GM21619 (cell line): Measurements from ENCODE around the gene DHFR.
"Not testable (repeated sequence)": the region's sequence is repeated elsewhere in the genome, so short reads cannot be mapped to it uniquely, and the experiment has no call there.

Experiments
- ATAC-seq: cut with Tn5 transposase; IDR thresholded peaks from one replicate; pipeline ENCODE4 v1.9.1; 2021; ENCODE audit not compliant: unreplicated experiment

Gene DHFR

GRCh38 chr5:80654391-80655230, at the start of gene DHFR, which contains the start of gene MSH3:
TSS of gene DHFR (minus strand) at chr5:80654983. CDS start at chr5:80654489, 494 bp downstream.
TSS of gene MSH3 (plus strand) at chr5:80654652. CDS start at chr5:80654728, 76 bp downstream.
- peak; percentile 36 for ATAC-seq

DNA sequence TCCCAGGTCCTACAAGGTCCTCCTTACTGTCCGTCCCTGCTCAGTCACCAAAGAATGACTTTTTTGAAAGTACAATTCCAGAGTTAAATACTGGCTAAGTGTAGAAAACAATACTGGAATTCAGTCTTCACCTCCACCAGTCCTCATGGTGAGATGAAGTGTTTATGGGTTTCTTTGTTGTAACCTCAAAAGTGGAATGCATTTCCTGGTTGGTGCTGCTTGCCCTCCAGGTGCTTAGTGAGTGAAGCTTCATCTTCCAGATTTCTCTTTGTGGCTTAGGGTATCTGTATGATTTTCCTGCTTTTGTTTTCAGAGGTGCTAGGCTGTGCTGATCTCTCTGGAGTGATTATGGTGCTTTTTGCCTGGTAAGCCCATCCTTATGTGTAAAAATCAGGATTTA, 49.4 kb upstream of the DHFR start:
- no peak for ATAC-seq

DNA sequence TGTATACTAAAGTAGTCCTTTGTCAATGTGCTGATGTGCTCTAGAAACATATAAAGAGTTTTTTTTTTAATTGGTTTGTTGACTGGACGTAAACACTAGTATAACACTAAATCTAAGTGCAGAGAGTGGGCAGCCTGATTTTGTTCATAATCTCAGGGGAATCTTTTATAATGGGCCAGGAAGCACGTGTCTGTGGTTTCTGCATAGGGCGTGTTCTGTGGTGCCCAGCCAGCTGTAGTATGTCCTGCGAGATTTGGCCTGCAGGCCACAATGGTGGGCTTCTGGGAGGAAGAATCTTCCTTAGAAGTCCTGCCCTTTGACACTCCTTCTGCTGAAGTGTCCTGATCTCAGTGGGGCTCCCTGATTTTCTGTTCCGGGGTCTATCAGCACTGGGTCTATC, 49.0 kb upstream of the DHFR start:
- ATAC-seq = no peak

- ATAC-seq = no peak
Observed at GRCh38 chr5:80703291-80703690, 48.5 kb upstream of the DHFR start.

GRCh38 chr5:80701597-80701996, 46.8 kb upstream of the DHFR start:
- no peak for ATAC-seq

DNA sequence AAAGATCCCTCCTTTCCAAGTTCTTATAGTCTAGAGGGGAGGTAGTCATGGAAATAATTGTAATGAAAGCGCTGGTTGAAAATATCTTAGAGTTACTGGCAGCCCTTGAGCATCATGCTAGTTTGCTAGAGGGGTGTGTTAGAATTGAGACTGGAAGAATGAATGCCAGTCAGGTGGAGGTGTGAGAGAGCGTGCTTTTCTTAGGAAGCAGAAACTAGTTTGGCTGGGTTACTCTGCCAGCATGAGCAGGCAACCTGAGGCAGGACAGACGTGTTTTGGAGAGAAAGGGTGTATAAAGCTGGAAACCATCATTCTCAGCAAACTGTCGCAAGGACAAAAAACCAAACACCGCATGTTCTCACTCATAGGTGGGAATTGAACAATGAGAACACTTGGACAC, 43.6 kb upstream of the DHFR start:
- ATAC-seq = no peak

GRCh38 chr5:80697100-80697499, 42.3 kb upstream of the DHFR start:
- no peak for ATAC-seq

DNA sequence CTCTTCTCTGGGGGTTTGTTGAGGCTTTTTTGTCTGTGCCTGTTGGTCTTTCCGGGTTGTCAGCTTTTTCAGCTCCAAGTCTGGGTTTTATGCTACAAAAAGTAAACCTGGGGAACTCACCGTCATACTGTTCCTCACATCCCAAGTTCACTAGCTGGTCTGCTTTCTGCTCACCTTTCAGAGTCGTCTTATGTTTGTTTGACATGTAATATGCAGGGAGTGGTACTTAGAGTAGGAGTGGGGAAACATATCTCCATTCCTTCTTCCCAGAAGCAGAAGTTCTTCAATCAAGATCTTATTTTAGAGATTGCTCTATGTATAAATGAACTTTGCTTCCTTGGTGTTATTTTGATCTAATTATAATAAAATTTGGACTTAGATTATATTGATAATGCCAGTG, 41.7 kb upstream of the DHFR start:
- no peak for ATAC-seq

DNA sequence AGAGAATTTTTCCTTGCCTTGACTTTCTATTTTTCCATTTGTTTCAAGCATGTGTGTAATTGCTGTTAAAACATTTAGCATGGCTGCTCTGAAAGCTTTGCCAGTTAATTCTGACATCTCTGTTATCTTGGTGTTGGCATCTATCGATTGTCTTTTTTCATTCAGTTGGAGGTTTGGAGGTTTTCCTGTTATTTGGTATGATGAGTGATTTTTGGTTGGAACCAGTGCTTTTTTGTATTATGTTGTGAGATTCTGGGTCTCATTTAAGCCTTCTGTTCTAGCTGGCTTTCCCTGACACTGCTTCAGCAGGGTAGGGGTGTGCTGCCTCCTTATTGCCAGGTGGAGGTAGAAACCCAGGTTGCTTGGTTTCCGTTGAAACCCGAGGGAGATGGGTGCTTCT, 40.9 kb upstream of the DHFR start:
- no peak for ATAC-seq

GRCh38 chr5:80689627-80690026, 34.8 kb upstream of the DHFR start:
- ATAC-seq = no peak

- no peak for ATAC-seq
Observed at GRCh38 chr5:80688648-80689420, 34.1 kb upstream of the DHFR start.

GRCh38 chr5:80686757-80687156, 32.0 kb upstream of the DHFR start:
- no peak for ATAC-seq

DNA sequence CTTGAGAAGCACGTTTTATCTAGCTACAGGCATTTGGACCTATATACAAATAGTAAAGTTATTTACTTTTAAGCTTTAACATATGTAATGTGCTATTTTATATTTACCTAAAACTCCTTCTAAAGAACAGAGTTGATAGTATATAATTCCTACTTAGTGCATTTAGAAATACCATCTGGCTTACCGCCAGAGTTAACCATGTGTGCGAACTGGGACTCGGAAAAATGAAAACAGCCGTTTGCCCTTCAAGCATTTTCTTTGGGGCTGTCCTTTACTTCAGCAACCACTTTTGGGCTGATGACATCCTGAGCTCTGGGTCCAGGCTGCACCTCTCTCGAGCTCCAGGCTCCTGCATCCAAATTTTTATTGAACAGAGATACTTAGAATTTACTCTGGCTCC, 21.9 kb upstream of the DHFR start:
- no peak for ATAC-seq

DNA sequence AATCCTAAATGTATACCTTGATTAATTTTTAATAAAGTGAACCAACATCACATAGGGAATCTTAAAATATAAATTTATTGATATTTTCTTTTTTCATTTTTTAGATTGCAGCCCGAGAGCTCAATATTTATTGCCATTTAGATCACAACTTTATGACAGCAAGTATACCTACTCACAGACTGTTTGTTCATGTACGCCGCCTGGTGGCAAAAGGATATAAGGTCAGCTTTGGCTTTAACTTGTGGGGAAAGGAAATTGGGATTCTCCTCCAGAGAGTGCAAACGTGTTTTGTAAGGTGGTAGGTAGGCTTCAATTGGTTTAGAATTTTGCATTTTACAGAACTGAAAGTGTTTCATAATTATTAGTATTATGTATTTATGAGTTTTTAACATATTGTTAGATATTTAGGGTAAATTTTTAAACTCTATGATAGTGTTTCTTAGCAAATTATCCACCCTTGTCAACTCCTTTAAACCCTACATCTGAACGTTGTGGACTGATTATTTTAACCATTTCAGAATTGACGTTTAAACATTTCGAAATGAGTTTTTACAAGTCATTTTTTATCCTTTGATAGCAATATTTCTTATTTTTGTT, 17.5 kb upstream of the DHFR start:
- no peak for ATAC-seq

DNA sequence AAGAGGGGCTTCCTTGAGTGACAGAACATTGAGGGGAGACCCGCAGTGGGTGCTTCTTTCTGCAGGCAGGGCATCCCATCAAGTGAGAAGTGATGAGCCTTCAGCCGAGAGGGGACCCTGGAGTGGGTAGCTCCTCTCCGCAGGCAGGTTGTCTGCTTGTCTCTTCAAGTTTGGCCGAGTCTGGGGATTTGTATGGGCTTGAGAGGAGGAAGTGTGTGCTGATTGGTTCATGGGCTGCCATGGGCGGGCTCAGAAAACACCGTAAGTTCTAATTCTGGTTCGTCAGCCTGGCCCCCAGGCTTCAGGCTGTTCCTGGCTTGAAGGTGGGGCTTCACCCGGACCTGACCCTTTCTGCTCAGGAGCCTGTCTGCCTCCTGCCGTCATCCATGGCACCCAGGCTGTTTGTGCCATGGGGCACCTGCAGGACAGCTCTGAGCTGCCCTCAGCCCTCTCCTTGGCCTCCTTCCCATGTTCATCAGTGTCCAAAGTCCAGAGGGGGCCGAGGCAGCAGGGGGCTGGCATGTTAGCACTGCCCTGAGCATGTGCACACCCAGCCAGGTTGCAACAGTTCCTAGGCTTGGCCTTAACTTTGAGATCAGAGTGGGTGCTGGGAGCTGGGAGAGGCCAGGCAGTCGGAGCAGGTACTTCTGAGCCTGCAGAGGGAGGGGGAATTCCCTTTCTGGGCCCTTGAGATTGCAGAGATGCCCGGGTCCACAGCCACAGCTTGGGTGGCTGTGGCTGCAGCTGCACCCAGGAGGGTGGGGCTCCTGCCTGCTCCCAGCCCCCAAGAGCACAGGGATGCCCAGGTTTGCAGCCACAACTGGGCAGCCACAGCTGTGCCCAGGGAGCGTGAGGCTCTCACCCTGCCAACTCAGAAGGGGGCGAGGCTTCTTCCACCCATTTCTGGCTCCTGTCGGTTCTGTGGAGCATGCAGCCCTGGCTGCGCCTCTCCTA, 13.5 kb upstream of the DHFR start:
- peak; percentile 78 for ATAC-seq

DNA sequence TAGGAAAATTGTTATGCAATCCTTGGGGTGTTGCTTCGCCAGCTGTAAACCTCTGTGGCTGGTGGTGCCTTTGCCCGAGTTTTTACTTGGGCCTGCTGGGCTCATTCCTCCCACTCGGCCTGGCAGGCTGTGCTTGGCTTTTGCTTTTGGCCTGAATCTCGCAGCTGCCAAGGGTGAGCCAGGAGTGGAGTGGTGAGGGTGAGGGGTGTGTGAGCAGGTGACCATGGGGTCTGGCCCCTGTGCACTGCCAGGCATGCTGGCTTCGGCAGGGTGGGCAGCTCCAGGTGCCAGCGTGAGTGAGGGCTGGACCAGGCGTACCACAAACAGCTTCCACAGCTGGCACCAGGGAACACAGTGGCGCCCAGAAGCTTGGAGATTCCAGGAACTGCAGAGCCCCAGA, 12.6 kb upstream of the DHFR start:
- no peak for ATAC-seq

GRCh38 chr5:80665057-80665456, 10.3 kb upstream of the DHFR start:
- ATAC-seq = no peak

DNA sequence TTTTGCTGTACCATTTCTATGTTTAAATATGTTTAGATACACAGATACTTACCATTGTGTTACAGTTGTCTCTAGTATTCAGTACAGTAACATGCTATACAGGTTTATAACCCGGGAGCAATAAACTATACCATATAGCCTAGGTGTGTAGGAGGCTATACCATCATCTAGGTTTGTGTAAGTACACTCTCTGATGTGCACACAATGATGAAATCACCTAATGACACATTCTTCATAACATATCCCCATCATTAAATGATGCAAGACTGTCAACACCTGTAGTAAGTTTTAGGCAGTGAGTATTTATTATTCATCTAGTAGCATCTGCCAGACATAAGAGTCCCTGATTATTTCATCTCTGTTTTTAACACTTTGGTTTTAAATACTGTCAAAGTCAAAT, 7.3 kb upstream of the DHFR start:
- ATAC-seq = no peak

DNA sequence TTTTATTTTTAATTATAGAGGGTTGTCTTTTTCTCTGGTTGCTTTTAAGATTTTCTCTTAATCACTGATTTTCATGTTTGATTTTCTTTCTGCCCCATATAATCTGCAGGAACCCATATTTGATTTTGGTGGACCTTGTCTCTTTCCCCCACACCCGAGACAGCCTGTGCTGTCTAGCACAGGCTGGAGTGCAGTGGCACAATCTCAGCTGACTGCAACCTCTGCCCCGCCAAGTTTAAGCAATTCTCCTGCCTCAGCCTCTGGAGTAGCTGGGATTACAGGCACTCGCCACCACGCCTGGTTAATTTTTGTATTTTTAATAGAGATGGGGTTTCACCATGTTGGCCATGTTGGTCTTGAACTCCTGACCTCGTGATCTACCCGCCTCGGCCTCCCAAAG, 5.9 kb upstream of the DHFR start:
- ATAC-seq = not testable (repeated sequence)

- no peak for ATAC-seq
Observed at GRCh38 chr5:80659106-80659505, 4.3 kb upstream of the DHFR start.

DNA sequence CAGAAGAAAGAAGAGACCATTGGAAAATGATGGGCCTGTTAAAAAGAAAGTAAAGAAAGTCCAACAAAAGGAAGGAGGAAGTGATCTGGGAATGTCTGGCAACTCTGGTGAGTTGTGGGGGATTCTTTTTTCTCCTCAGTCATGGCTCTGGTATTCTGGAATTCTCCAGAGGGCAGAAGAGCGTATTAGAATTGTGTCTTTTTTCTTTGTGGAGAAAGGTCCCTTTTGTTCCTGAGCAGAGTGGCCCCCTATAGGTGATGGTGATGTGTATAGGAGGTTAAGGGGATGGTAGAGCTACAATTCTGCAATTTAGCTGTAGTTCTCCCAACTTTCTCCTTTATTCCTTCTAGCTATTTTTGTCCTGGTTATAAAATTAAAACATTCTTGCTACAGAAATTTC, 1.6 kb upstream of the DHFR start:
- no peak for ATAC-seq
